ENCODE measurements around the gene MIEN1. TPM values are rescaled to one million over a fixed set of nuclear protein-coding genes. Genes with fewer than 3 reads are reported as not detected.
A peak's percentile ranks its signal among the peaks of the same experiment; 100 is the strongest.
"Not testable (repeated sequence)": the region's sequence is repeated elsewhere in the genome, so short reads cannot be mapped to it uniquely, and the experiment has no call there.

Gene MIEN1
- total and polyA plus RNA-seq, 12 donors = 27.7 to 190 (median 41.1) TPM

GRCh38 chr17:39701784-39702422 lies 28.4 kb downstream of the MIEN1 start:
- Histone ChIP-seq H3K4me3 (peak overlapping the region in 2 of 10 donors; percentile 82 to 95), H3K4me1 (peaks cover 10 to 68% (median 44%) of the 10 kb centered on the region in 9 donors), H3K36me3 (peaks cover 0 to 3% (median 0%) of the 10 kb centered on the region in 9 donors), H3K27me3 (peaks cover 0 to 33% (median 0%) of the 10 kb centered on the region in 7 donors), H3K27ac (peak overlapping the region in 3 of 10 donors; percentile 83 to 90 (median 88)), H3K9me3 (no peaks in the 10 kb centered on the region)
- intact Hi-C loops (cut with DNase I) = no loop called here
- no peak for TF ChIP-seq CTCF (IDR thresholded peaks at IDR 0.05)
- WGBS, 2 donors = 61 to 75% methylated on average over 4 of the region's 4 CpGs
- ATAC-seq (no peak), DNase-seq (no peak)

- intact Hi-C loops (cut with DNase I) = no loop called here
- ATAC-seq (no peak), DNase-seq (no peak)
- Histone ChIP-seq H3K27ac (peak overlapping the region in 9 of 10 donors; percentile 83 to 96 (median 89)), H3K4me3 (peak overlapping the region; percentile 18 to 99 (median 82)), H3K4me1 (peaks cover 10 to 61% (median 43%) of the 10 kb centered on the region in 9 donors), H3K36me3 (no peaks in the 10 kb centered on the region), H3K27me3 (peaks cover 0 to 33% (median 0%) of the 10 kb centered on the region in 7 donors), H3K9me3 (no peaks in the 10 kb centered on the region)
- WGBS, 2 donors = 31 to 40% methylated on average over 10 of the region's 10 CpGs
- TF ChIP-seq CTCF (IDR thresholded peaks at IDR 0.05) = no peak
Measured at GRCh38 chr17:39701012-39701783, 29.1 kb downstream of the MIEN1 start.

- intact Hi-C loops (cut with DNase I) = no loop called here
- 1 to 2% methylated on average over 49 to 57 of the region's 57 CpGs for whole genome bisulfite sequencing, 2 donors
- H3K27me3 ChIP-seq = peaks cover 0 to 33% (median 0%) of the 10 kb centered on the region in 7 donors
- DNase-seq (no peak), ATAC-seq (peak; percentile 50 to 69 (median 54))
- H3K27ac ChIP-seq = peak overlapping the region; percentile 78 to 96 (median 89)
- H3K36me3 ChIP-seq = no peaks in the 10 kb centered on the region
- TF ChIP-seq CTCF (IDR thresholded peaks at IDR 0.05) = no peak
- peak overlapping the region; percentile 70 to 99 (median 82) for H3K4me3 ChIP-seq
- H3K9me3 ChIP-seq = no peaks in the 10 kb centered on the region
- peaks cover 8 to 53% (median 37%) of the 10 kb centered on the region in 9 donors for H3K4me1 ChIP-seq
Measured at GRCh38 chr17:39700148-39700987, 30.0 kb downstream of the MIEN1 start.

- WGBS, 2 donors = 0 to 2% methylated on average over 20 of the region's 20 CpGs
- Histone ChIP-seq H3K27me3 (peaks cover 0 to 33% (median 0%) of the 10 kb centered on the region in 7 donors), H3K4me1 (peaks cover 4 to 47% (median 31%) of the 10 kb centered on the region in 9 donors), H3K4me3 (peak within 1 kb of the TSS; percentile 70 to 99 (median 82)), H3K27ac (peak within 1 kb of the TSS; percentile 78 to 96 (median 89)), H3K36me3 (no peaks in the 10 kb centered on the region), H3K9me3 (no peaks in the 10 kb centered on the region)
- ATAC-seq = peak; percentile 74 to 92 (median 88)
- DNase-seq = peak; percentile 61 to 77
- no peak for TF ChIP-seq CTCF (IDR thresholded peaks at IDR 0.05)
- intact Hi-C loops (cut with DNase I) = no loop called here
Measured at GRCh38 chr17:39699818-39700147, 30.5 kb downstream of the MIEN1 start, which contains the start of gene ERBB2. TSS of gene ERBB2 (plus strand) at chr17:39700064. CDS start at chr17:39700239, 175 bp downstream.

GRCh38 chr17:39699157-39699817 lies 31.0 kb downstream of the MIEN1 start:
- Histone ChIP-seq H3K4me3 (peak overlapping the region; percentile 70 to 99 (median 82)), H3K27ac (peak overlapping the region; percentile 78 to 96 (median 89)), H3K27me3 (peaks cover 0 to 33% (median 0%) of the 10 kb centered on the region in 7 donors), H3K4me1 (peaks cover 4 to 42% (median 29%) of the 10 kb centered on the region in 9 donors)
- intact Hi-C loops (cut with DNase I); H3K9me3 ChIP-seq; DNase-seq; ATAC-seq; H3K36me3 ChIP-seq: not testable (repeated sequence)
- 46 to 51% methylated on average over 11 of the region's 11 CpGs for WGBS, 2 donors

Data from heart right ventricle (tissue), 16 donors.